ENCODE results near the gene KLHL13. TPM values are rescaled to one million over a fixed set of nuclear protein-coding genes. Genes with fewer than 3 reads are reported as not detected.
"Not testable (repeated sequence)": the region's sequence is repeated elsewhere in the genome, so short reads cannot be mapped to it uniquely, and the experiment has no call there.

The KLHL13 gene
- total RNA-seq, 1 experiment from 2014 or later = not detected

- DNase-seq (ENCODE audit: low spot score) = no peak
- in situ Hi-C loops (cut with HindIII; ENCODE audit: low sequenced_read_pairs) = no loop called here
Observed at GRCh38 chrX:117998171-117998570, 118.4 kb downstream of the KLHL13 start.

- in situ Hi-C loops (cut with HindIII; ENCODE audit: low sequenced_read_pairs) = no loop called here
- no peak for DNase-seq (ENCODE audit: low spot score)
Observed at GRCh38 chrX:117996918-117997480, 119.6 kb downstream of the KLHL13 start.

GRCh38 chrX:117996408-117996807 is 120.2 kb downstream of the KLHL13 start:
- DNase-seq (ENCODE audit: low spot score) = no peak
- in situ Hi-C loops (cut with HindIII; ENCODE audit: low sequenced_read_pairs) = no loop called here

- in situ Hi-C loops (cut with HindIII; ENCODE audit: low sequenced_read_pairs) = no loop called here
- DNase-seq (ENCODE audit: low spot score) = no peak
Observed at GRCh38 chrX:117995378-117995777, 121.2 kb downstream of the KLHL13 start.

GRCh38 chrX:117992192-117992723 is 124.4 kb downstream of the KLHL13 start:
- DNase-seq (ENCODE audit: low spot score) = no peak
- in situ Hi-C loops (cut with HindIII; ENCODE audit: low sequenced_read_pairs) = no loop called here

GRCh38 chrX:117990438-117990837 is 126.2 kb downstream of the KLHL13 start:
- in situ Hi-C loops (cut with HindIII; ENCODE audit: low sequenced_read_pairs) = no loop called here
- DNase-seq (ENCODE audit: low spot score) = no peak

GRCh38 chrX:117989512-117989911 is 127.1 kb downstream of the KLHL13 start:
- DNase-seq (ENCODE audit: low spot score) = no peak
- in situ Hi-C loops (cut with HindIII; ENCODE audit: low sequenced_read_pairs) = no loop called here

- in situ Hi-C loops (cut with HindIII; ENCODE audit: low sequenced_read_pairs) = no loop called here
- no peak for DNase-seq (ENCODE audit: low spot score)
Observed at GRCh38 chrX:117987373-117987772, 129.2 kb downstream of the KLHL13 start.

- no peak for DNase-seq (ENCODE audit: low spot score)
- in situ Hi-C loops (cut with HindIII; ENCODE audit: low sequenced_read_pairs) = no loop called here
Observed at GRCh38 chrX:117985241-117985640, 131.4 kb downstream of the KLHL13 start.

GRCh38 chrX:117982694-117983392 is 133.8 kb downstream of the KLHL13 start:
- DNase-seq (ENCODE audit: low spot score) = no peak
- in situ Hi-C loops (cut with HindIII; ENCODE audit: low sequenced_read_pairs) = no loop called here

GRCh38 chrX:117978402-117978801 is 138.2 kb downstream of the KLHL13 start:
- in situ Hi-C loops (cut with HindIII; ENCODE audit: low sequenced_read_pairs) = no loop called here
- DNase-seq (ENCODE audit: low spot score) = no peak

- in situ Hi-C loops (cut with HindIII; ENCODE audit: low sequenced_read_pairs) = no loop called here
- DNase-seq (ENCODE audit: low spot score) = no peak
Observed at GRCh38 chrX:117977526-117977925, 139.1 kb downstream of the KLHL13 start.

- in situ Hi-C loops (cut with HindIII; ENCODE audit: low sequenced_read_pairs) = no loop called here
Observed at GRCh38 chrX:117973110-117973807, 143.4 kb downstream of the KLHL13 start.

GRCh38 chrX:117972711-117973109 is 143.9 kb downstream of the KLHL13 start:
- in situ Hi-C loops (cut with HindIII; ENCODE audit: low sequenced_read_pairs) = no loop called here
- DNase-seq (ENCODE audit: low spot score) = peak; percentile 64

More at GRCh38 chrX:117973110-117973807, 143.4 kb downstream of the KLHL13 start:
- peak; percentile 51 for DNase-seq (ENCODE audit: low spot score)

GRCh38 chrX:117969782-117970181 is 146.8 kb downstream of the KLHL13 start:
- peak; percentile 43 for DNase-seq (ENCODE audit: low spot score)
- in situ Hi-C loops (cut with HindIII; ENCODE audit: low sequenced_read_pairs) = no loop called here

GRCh38 chrX:117969328-117969727 is 147.3 kb downstream of the KLHL13 start:
- DNase-seq (ENCODE audit: low spot score) = peak; percentile 17
- in situ Hi-C loops (cut with HindIII; ENCODE audit: low sequenced_read_pairs) = no loop called here

- in situ Hi-C loops (cut with HindIII; ENCODE audit: low sequenced_read_pairs) = no loop called here
Observed at GRCh38 chrX:117959045-117959444, 157.6 kb downstream of the KLHL13 start.

GRCh38 chrX:117957128-117957527 is 159.5 kb downstream of the KLHL13 start:
- DNase-seq (ENCODE audit: low spot score) = no peak
- in situ Hi-C loops (cut with HindIII; ENCODE audit: low sequenced_read_pairs) = no loop called here

More at GRCh38 chrX:117959045-117959444, 157.6 kb downstream of the KLHL13 start:
- DNase-seq (ENCODE audit: low spot score) = no peak

- in situ Hi-C loops (cut with HindIII; ENCODE audit: low sequenced_read_pairs); DNase-seq (ENCODE audit: low spot score): not testable (repeated sequence)
Observed at GRCh38 chrX:117939296-117939695, 177.3 kb downstream of the KLHL13 start.

- in situ Hi-C loops (cut with HindIII; ENCODE audit: low sequenced_read_pairs) = no loop called here
- no peak for DNase-seq (ENCODE audit: low spot score)
Observed at GRCh38 chrX:117936118-117936517, 180.5 kb downstream of the KLHL13 start.

All from G401 (cell line).